ENCODE data around the gene SDC1.

GRCh38 chr2:20235655-20236305, 10.8 kb upstream of the SDC1 start:
- TF ChIP-seq EZH2 (IDR thresholded peaks at IDR 0.05; ENCODE audit: insufficient read depth, low read length) = no peak
- TF ChIP-seq, protein P1, sequence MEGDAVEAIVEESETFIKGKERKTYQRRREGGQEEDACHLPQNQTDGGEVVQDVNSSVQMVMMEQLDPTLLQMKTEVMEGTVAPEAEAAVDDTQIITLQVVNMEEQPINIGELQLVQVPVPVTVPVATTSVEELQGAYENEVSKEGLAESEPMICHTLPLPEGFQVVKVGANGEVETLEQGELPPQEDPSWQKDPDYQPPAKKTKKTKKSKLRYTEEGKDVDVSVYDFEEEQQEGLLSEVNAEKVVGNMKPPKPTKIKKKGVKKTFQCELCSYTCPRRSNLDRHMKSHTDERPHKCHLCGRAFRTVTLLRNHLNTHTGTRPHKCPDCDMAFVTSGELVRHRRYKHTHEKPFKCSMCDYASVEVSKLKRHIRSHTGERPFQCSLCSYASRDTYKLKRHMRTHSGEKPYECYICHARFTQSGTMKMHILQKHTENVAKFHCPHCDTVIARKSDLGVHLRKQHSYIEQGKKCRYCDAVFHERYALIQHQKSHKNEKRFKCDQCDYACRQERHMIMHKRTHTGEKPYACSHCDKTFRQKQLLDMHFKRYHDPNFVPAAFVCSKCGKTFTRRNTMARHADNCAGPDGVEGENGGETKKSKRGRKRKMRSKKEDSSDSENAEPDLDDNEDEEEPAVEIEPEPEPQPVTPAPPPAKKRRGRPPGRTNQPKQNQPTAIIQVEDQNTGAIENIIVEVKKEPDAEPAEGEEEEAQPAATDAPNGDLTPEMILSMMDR (IDR thresholded peaks at IDR 0.05; ENCODE audit: insufficient read depth, low read depth, low read length) = no peak

All from astrocyte (in vitro differentiated cells and primary cell).